MCF 10A (cell line): Measurements from ENCODE around the gene PGA3. TPM values are rescaled to one million over a fixed set of nuclear protein-coding genes. Genes with fewer than 3 reads are reported as not detected.

Experiments used
- BruUV-seq: library from RNA; stranded (reverse); fragments of 400-500 nt; replicated peaks from 2 replicates; lab custom pipeline; 2021; lab: Mats Ljungman, UMichigan
- CTCF ChIA-PET: fragments of 300-600 bp; sonication (Branson Sonifier 250); formaldehyde crosslinking; extraction: SDS; loops from one replicate; lab custom pipeline; 2021; ENCODE audit warnings: antibody characterized with exemption, inconsistent platforms; lab: Yijun Ruan, JAX
- POLR2A ChIA-PET: fragments of 300-600, 350-650 bp; sonication (Branson Sonifier 250); formaldehyde crosslinking; extraction: SDS; loops from one replicate; lab custom pipeline; 2020; ENCODE audit warnings: antibody characterized with exemption, inconsistent platforms; lab: Yijun Ruan, JAX
- DNase-seq: peaks from one replicate; pipeline ENCODE4 v3.0.0-alpha.2; 2018; ENCODE audit not compliant: unreplicated experiment
- H3K27ac Mint-ChIP-seq: one replicate; pipeline ENCODE4 v1.8.0; 2022; ENCODE audit warnings: mild to moderate bottlenecking, low read depth, mixed read lengths; ENCODE audit not compliant: unreplicated experiment
- H3K27me3 Mint-ChIP-seq: one replicate; pipeline ENCODE4 v1.8.0; 2022; ENCODE audit warnings: mixed read lengths; ENCODE audit not compliant: insufficient read depth, unreplicated experiment
- H3K36me3 Mint-ChIP-seq: one replicate; pipeline ENCODE4 v1.8.0; 2022; ENCODE audit warnings: mild to moderate bottlenecking, moderate library complexity, mixed read lengths; ENCODE audit not compliant: insufficient read depth, unreplicated experiment
- H3K4me1 Mint-ChIP-seq: one replicate; pipeline ENCODE4 v1.8.0; 2022; ENCODE audit warnings: mixed read lengths; ENCODE audit not compliant: insufficient read depth, unreplicated experiment
- H3K4me3 Mint-ChIP-seq: one replicate; pipeline ENCODE4 v1.8.0; 2022; ENCODE audit warnings: mild to moderate bottlenecking, moderate library complexity, mixed read lengths; ENCODE audit not compliant: unreplicated experiment
- H3K9me3 Mint-ChIP-seq: one replicate; pipeline ENCODE4 v1.8.0; 2022; ENCODE audit warnings: mixed read lengths; ENCODE audit not compliant: unreplicated experiment
- CTCF ChIP-seq: fragments of 200-600 bp; IDR thresholded peaks from one replicate; pipeline ENCODE4 v1.8.0; 2022; ENCODE audit warnings: antibody characterized with exemption, mild to moderate bottlenecking; ENCODE audit not compliant: unreplicated experiment
- intact Hi-C: fragments of 100-400 bp; cut with micrococcal nuclease; formaldehyde crosslinking; loops from 2 replicates; pipeline ENCODE4 v1.14.1; 2022
- total RNA-seq: library from RNA; stranded (reverse); gene quantifications from 2 replicates; pipeline ENCODE4 v1.2.3, GENCODE V29; 2022

Gene PGA3
- total RNA-seq, 1 experiment from 2014 or later: not detected

- peak overlapping the region; percentile 89 for H3K4me3 Mint-ChIP-seq
- TF ChIP-seq CTCF: no peak
- TSS peak; percentile 25 for BruUV-seq
- intact Hi-C loops: loop anchor here (10.0 kb wide), 1 partner anchor 246 kb away; the partner anchor contains the start of gene TMEM109
- peak overlapping the region; percentile 96 for H3K27ac Mint-ChIP-seq
- DNase-seq: no peak
- ChIA-PET CTCF (interaction anchor here (0.6 to 1.2 kb wide), 7 partner anchors 12 to 392 kb away, joined by 3 to 5 read pairs (median 4); no protein-coding TSS in a partner anchor), POLR2A (interaction anchor here (0.7 to 5.2 kb wide), 6 partner anchors 8 to 255 kb away, joined by 3 to 43 read pairs (median 4); partner anchors contain the start of gene TMEM109)
- H3K9me3 Mint-ChIP-seq: peaks cover 12% of the 10 kb centered on the region
- no peaks in the 10 kb centered on the region for H3K36me3 Mint-ChIP-seq
- H3K27me3 Mint-ChIP-seq: no peaks in the 10 kb centered on the region
- H3K4me1 Mint-ChIP-seq: peaks cover 27% of the 10 kb centered on the region
Observed at GRCh38 chr11:61160487-61161189, 42.7 kb upstream of the PGA3 start.

- Mint-ChIP-seq H3K36me3 (no peaks in the 10 kb centered on the region), H3K4me1 (peaks cover 27% of the 10 kb centered on the region), H3K27me3 (no peaks in the 10 kb centered on the region), H3K4me3 (peak within 1 kb of the TSS; percentile 89), H3K9me3 (peaks cover 7% of the 10 kb centered on the region), H3K27ac (peak within 1 kb of the TSS; percentile 96)
- POLR2A ChIA-PET: interaction anchor here (0.6 to 5.2 kb wide), 5 partner anchors 9 to 320 kb away, joined by 3 to 43 read pairs (median 3); partner anchors contain the start of gene TMEM109
- peak; percentile 4 for TF ChIP-seq CTCF
- BruUV-seq: no TSS peak
- intact Hi-C loops: loop anchor here (10.0 kb wide), 1 partner anchor 247 kb away; the partner anchor contains the start of gene TMEM109
- peak; percentile 82 for DNase-seq
- CTCF ChIA-PET: interaction anchor here (1.0 kb wide), 2 partner anchors 13 to 26 kb away, joined by 3 to 4 read pairs; no protein-coding TSS in a partner anchor
Observed at GRCh38 chr11:61161190-61162091, 41.9 kb upstream of the PGA3 start, which contains the start of gene VPS37C. Gene VPS37C (minus strand): TSS chr11:61161426. CDS start chr11:61138829, 22,597 bp downstream.

GRCh38 chr11:61162092-61162941 lies 41.0 kb upstream of the PGA3 start:
- H3K4me3 Mint-ChIP-seq: peak overlapping the region; percentile 89
- no peaks in the 10 kb centered on the region for H3K27me3 Mint-ChIP-seq
- H3K4me1 Mint-ChIP-seq: peaks cover 27% of the 10 kb centered on the region
- no peak for TF ChIP-seq CTCF
- BruUV-seq: TSS peak; percentile 92
- no peaks in the 10 kb centered on the region for H3K9me3 Mint-ChIP-seq
- DNase-seq: peak; percentile 60
- ChIA-PET POLR2A (interaction anchor here (0.6 to 5.2 kb wide), 4 partner anchors 10 to 321 kb away, joined by 3 to 43 read pairs (median 4); partner anchors contain the start of gene TMEM109), CTCF (no interaction called here)
- intact Hi-C loops: loop anchor here (10.0 kb wide), 1 partner anchor 248 kb away; the partner anchor contains the start of gene TMEM109
- no peaks in the 10 kb centered on the region for H3K36me3 Mint-ChIP-seq
- H3K27ac Mint-ChIP-seq: peak overlapping the region; percentile 96
